Activated CD4-positive, alpha-beta memory T cell treated with anti-CD3 and anti-CD28 coated beads, Interleukin-2, amount 10 ng/mL, durations not matched to agents 7 days and 5 days (primary cell): ENCODE measurements around the gene CNNM3. TPM values are rescaled to one million over a fixed set of nuclear protein-coding genes. Genes with fewer than 3 reads are reported as not detected.

Experiments
- CTCF ChIA-PET: fragments of 350-600 bp; sonication (Branson Sonifier 250); formaldehyde crosslinking; loops from one replicate; lab custom pipeline; 2021; ENCODE audit warnings: antibody characterized with exemption, inconsistent platforms; lab: Charles Lee
- POLR2A ChIA-PET: fragments of 350-600 bp; sonication (Branson Sonifier 250); formaldehyde crosslinking; loops from one replicate; lab custom pipeline; 2021; ENCODE audit warnings: antibody characterized with exemption; lab: Charles Lee
- DNase-seq: peaks from one replicate; pipeline ENCODE4 v3.0.0-alpha.2; 2020
- H3K27ac Mint-ChIP-seq: one replicate; pipeline ENCODE4 v1.8.0; 2021; ENCODE audit warnings: mild to moderate bottlenecking, mixed read lengths
- H3K27me3 Mint-ChIP-seq: one replicate; pipeline ENCODE4 v1.8.0; 2021; ENCODE audit warnings: mixed read lengths
- H3K36me3 Mint-ChIP-seq: one replicate; pipeline ENCODE4 v1.8.0; 2021; ENCODE audit warnings: low read depth, mixed read lengths
- H3K4me1 Mint-ChIP-seq: one replicate; pipeline ENCODE4 v1.8.0; 2021; ENCODE audit warnings: mixed read lengths
- H3K4me3 Mint-ChIP-seq: one replicate; pipeline ENCODE4 v1.8.0; 2021; ENCODE audit warnings: mild to moderate bottlenecking, mixed read lengths
- H3K9me3 Mint-ChIP-seq: one replicate; pipeline ENCODE4 v1.8.0; 2021; ENCODE audit warnings: mixed read lengths
- total RNA-seq, 2 experiments: library from RNA; stranded (reverse); gene quantifications; one replicate each; pipeline ENCODE4 v1.2.3, GENCODE V29; 2021

The CNNM3 gene
- total RNA-seq, 2 experiments from 2014 or later = 26.6 to 28.5 TPM

DNA sequence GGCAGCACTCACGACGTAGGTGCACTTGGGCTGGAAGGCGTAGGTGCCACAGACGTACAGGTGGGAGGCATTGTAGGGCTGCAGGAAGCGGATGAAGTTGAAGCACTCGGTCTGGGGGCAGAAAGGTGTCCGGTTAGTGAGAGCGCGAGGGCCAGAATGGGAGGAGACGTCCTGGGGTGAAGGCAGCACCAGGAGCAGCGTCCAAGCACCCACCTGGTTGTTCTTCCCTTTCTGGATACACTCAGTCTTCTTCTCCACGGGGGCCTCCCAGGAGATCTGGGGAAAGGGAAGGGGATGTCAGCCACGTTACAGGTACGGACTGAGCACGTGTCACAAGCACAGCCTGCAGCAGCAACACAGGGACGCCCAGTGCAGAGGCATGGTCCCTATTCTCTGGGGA is 49.6 kb downstream of the CNNM3 start:
- Mint-ChIP-seq H3K4me3 (no peak overlapping the region), H3K9me3 (no peaks in the 10 kb centered on the region), H3K27ac (no peak overlapping the region), H3K4me1 (peaks cover 33% of the 10 kb centered on the region), H3K36me3 (peaks cover 28% of the 10 kb centered on the region), H3K27me3 (peaks cover 3% of the 10 kb centered on the region)
- DNase-seq = no peak
- ChIA-PET POLR2A (no interaction called here), CTCF (no interaction called here)

DNA sequence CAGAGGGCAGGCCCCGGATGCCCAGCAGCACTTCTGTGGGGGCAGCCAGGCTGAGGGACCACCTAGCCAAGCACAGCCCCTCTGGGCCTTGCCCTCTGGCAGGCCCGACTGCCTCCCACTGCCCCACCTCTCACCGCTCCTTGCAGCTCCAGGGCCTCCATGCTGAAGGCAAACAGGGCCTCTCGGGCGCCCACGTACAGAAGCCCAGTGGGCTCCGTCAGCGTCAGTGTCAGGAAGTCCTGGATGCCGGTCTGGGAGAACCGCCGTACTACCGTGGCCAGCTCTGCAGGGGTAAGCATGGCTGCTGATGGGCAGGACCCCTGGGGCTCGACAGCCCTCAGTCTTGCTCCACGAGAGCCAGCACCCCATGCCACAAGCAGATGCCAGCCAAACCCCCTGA is 50.1 kb downstream of the CNNM3 start:
- Mint-ChIP-seq H3K27me3 (peaks cover 7% of the 10 kb centered on the region), H3K27ac (no peak overlapping the region), H3K4me1 (peaks cover 37% of the 10 kb centered on the region), H3K9me3 (no peaks in the 10 kb centered on the region), H3K36me3 (peaks cover 27% of the 10 kb centered on the region), H3K4me3 (no peak overlapping the region)
- CTCF ChIA-PET = interaction anchor here (3.9 kb wide), 1 partner anchor 8 kb away, joined by 57 read pairs; the partner anchor contains the start of gene ANKRD39
- POLR2A ChIA-PET = interaction anchor here (1.4 to 3.7 kb wide), 2 partner anchors 9 to 48 kb away, joined by 3 to 43 read pairs; partner anchors contain the start of gene ANKRD39
- DNase-seq = no peak

GRCh38 chr2:96866586-96866985 is 50.5 kb downstream of the CNNM3 start:
- Mint-ChIP-seq H3K9me3 (no peaks in the 10 kb centered on the region), H3K27me3 (peaks cover 10% of the 10 kb centered on the region), H3K36me3 (peaks cover 23% of the 10 kb centered on the region), H3K4me3 (peak overlapping the region; percentile 82), H3K4me1 (peaks cover 40% of the 10 kb centered on the region), H3K27ac (peak overlapping the region; percentile 71)
- no peak for DNase-seq
- CTCF ChIA-PET = interaction anchor here (3.9 kb wide), 1 partner anchor 9 kb away, joined by 57 read pairs; the partner anchor contains the start of gene ANKRD39
- POLR2A ChIA-PET = interaction anchor here (1.4 to 3.7 kb wide), 3 partner anchors 9 to 86 kb away, joined by 3 to 43 read pairs (median 5); partner anchors contain the start of gene ANKRD39

- H3K4me3 Mint-ChIP-seq = peak overlapping the region; percentile 82
- no peak for DNase-seq
- no peaks in the 10 kb centered on the region for H3K9me3 Mint-ChIP-seq
- POLR2A ChIA-PET = interaction anchor here (1.4 to 3.7 kb wide), 6 partner anchors 10 to 87 kb away, joined by 3 to 43 read pairs (median 5); partner anchors contain the start of gene ANKRD39
- H3K27me3 Mint-ChIP-seq = peaks cover 10% of the 10 kb centered on the region
- CTCF ChIA-PET = interaction anchor here (3.9 kb wide), 1 partner anchor 10 kb away, joined by 57 read pairs; the partner anchor contains the start of gene ANKRD39
- peaks cover 40% of the 10 kb centered on the region for H3K4me1 Mint-ChIP-seq
- H3K36me3 Mint-ChIP-seq = peaks cover 19% of the 10 kb centered on the region
- peak overlapping the region; percentile 71 for H3K27ac Mint-ChIP-seq
These were observed 51.1 kb downstream of the CNNM3 start for GRCh38 chr2:96866986-96867755.

- peaks cover 40% of the 10 kb centered on the region for H3K4me1 Mint-ChIP-seq
- CTCF ChIA-PET = interaction anchor here (0.9 to 3.9 kb wide), 8 partner anchors 8 to 548 kb away, joined by 3 to 57 read pairs (median 8); partner anchors contain the start of genes ANKRD39 and CNNM3
- POLR2A ChIA-PET = interaction anchor here (0.6 to 3.7 kb wide), 13 partner anchors 8 to 245 kb away, joined by 3 to 43 read pairs (median 5); partner anchors contain the start of genes ANKRD36 and ANKRD39
- peaks cover 10% of the 10 kb centered on the region for H3K27me3 Mint-ChIP-seq
- peak overlapping the region; percentile 71 for H3K27ac Mint-ChIP-seq
- no peak for DNase-seq
- peak overlapping the region; percentile 82 for H3K4me3 Mint-ChIP-seq
- H3K9me3 Mint-ChIP-seq = no peaks in the 10 kb centered on the region
- H3K36me3 Mint-ChIP-seq = peaks cover 18% of the 10 kb centered on the region
These were observed 51.9 kb downstream of the CNNM3 start for GRCh38 chr2:96867756-96868554.

DNA sequence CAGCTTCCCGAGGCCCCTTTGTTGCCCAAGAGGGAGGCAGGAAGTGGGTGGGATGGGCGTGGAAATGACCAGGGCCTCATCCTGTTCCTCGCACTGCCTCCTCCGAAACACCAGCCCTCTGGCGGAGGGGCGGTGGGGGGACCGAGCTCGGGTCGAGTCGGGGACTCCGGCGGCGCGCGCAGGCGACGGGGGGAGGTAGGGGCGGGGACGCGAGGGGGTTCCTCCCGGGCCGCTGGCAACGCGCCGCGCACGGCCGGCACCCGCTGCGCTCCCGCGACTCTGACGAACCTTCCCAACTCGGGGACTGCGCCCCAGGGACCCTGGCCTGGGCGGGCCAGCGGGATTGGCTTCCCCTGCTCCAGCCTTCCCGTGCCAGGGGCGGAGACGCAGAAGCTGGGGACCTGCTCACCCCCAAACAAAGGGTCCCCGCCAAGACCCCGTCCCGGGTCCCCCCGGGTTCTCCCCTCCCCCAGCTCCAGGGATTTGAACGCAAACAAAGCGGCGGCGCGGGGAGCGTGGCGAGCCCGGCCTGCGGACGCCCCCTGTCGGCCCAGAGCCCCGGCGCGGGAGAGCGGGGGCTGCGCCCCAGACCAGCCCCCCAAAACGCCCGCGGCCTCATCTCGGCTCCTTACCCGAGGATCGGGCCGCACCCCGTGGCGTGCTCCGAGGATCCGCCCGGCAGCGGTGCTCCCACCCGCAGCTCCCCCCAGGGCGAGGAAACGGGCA is 52.6 kb downstream of the CNNM3 start:
- DNase-seq = peak; percentile 75
- CTCF ChIA-PET = interaction anchor here (0.6 to 3.9 kb wide), 9 partner anchors 8 to 549 kb away, joined by 3 to 57 read pairs (median 4); partner anchors contain the start of genes ANKRD39 and CNNM3
- H3K4me1 Mint-ChIP-seq = peaks cover 35% of the 10 kb centered on the region
- POLR2A ChIA-PET = interaction anchor here (0.6 to 3.7 kb wide), 13 partner anchors 8 to 244 kb away, joined by 3 to 43 read pairs (median 4); partner anchors contain the start of genes ANKRD36 and ANKRD39
- H3K9me3 Mint-ChIP-seq = no peaks in the 10 kb centered on the region
- peak overlapping the region; percentile 71 for H3K27ac Mint-ChIP-seq
- peak overlapping the region; percentile 82 for H3K4me3 Mint-ChIP-seq
- peaks cover 10% of the 10 kb centered on the region for H3K27me3 Mint-ChIP-seq
- peaks cover 13% of the 10 kb centered on the region for H3K36me3 Mint-ChIP-seq

DNA sequence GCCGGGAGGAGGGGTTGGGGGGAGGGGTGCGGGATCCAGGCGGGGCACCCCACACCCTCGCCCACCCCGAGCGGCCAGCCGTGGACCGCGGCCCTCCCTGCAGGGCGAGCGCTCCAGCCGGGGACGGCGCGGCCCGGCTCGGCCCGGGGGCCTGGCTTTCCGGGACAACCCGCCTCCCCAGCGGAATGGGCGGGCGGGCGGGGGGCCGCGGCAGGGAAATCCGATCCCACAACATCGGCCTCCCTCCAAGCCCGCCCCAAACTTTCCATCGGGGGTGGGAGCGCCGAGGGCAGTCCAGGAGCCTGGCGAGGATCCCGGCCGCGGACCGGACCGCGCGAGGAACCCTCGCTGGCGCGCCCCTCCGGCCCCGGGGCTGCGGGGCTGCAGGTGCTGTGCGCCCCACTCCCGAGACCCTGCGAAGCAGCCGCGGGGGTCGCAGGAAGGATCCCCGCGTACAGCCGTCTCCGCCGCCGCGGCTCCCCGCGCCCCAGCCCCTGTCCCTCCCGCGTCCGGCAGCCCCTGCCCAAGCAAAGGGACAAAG is 53.3 kb downstream of the CNNM3 start:
- DNase-seq = no peak
- peaks cover 37% of the 10 kb centered on the region for H3K4me1 Mint-ChIP-seq
- peaks cover 15% of the 10 kb centered on the region for H3K27me3 Mint-ChIP-seq
- ChIA-PET CTCF (interaction anchor here (0.6 to 3.9 kb wide), 8 partner anchors 8 to 93 kb away, joined by 3 to 57 read pairs (median 8); partner anchors contain the start of genes ANKRD39 and CNNM3), POLR2A (interaction anchor here (1.0 to 3.7 kb wide), 10 partner anchors 9 to 244 kb away, joined by 3 to 43 read pairs (median 4); partner anchors contain the start of genes ANKRD36 and ANKRD39)
- H3K9me3 Mint-ChIP-seq = no peaks in the 10 kb centered on the region
- peak overlapping the region; percentile 79 for H3K4me3 Mint-ChIP-seq
- H3K27ac Mint-ChIP-seq = no peak overlapping the region
- H3K36me3 Mint-ChIP-seq = peaks cover 13% of the 10 kb centered on the region

GRCh38 chr2:96869822-96870625 is 54.0 kb downstream of the CNNM3 start, which contains the start of gene SEMA4C:
SEMA4C (minus strand) TSS chr2:96870080; CDS start chr2:96867886, 2,194 bp downstream.
- POLR2A ChIA-PET = interaction anchor here (0.6 to 3.7 kb wide), 9 partner anchors 12 to 243 kb away, joined by 3 to 43 read pairs (median 7); partner anchors contain the start of genes ANKRD36 and ANKRD39
- DNase-seq = peak; percentile 57
- Mint-ChIP-seq H3K27ac (peak within 1 kb of the TSS; percentile 75), H3K4me3 (peak within 1 kb of the TSS; percentile 79), H3K27me3 (peaks cover 15% of the 10 kb centered on the region), H3K9me3 (no peaks in the 10 kb centered on the region), H3K4me1 (peaks cover 38% of the 10 kb centered on the region), H3K36me3 (peaks cover 9% of the 10 kb centered on the region)
- CTCF ChIA-PET = interaction anchor here (1.2 to 3.9 kb wide), 6 partner anchors 12 to 85 kb away, joined by 4 to 57 read pairs (median 10); partner anchors contain the start of gene ANKRD39

GRCh38 chr2:96870626-96871255 is 54.7 kb downstream of the CNNM3 start:
- POLR2A ChIA-PET = interaction anchor here (0.6 to 1.7 kb wide), 4 partner anchors 13 to 91 kb away, joined by 4 to 14 read pairs (median 6); partner anchors contain the start of gene ANKRD39
- DNase-seq = peak; percentile 71
- Mint-ChIP-seq H3K27ac (peak overlapping the region; percentile 75), H3K4me3 (peak overlapping the region; percentile 79), H3K4me1 (peaks cover 36% of the 10 kb centered on the region), H3K27me3 (peaks cover 15% of the 10 kb centered on the region), H3K9me3 (no peaks in the 10 kb centered on the region), H3K36me3 (peaks cover 6% of the 10 kb centered on the region)
- CTCF ChIA-PET = interaction anchor here (1.2 to 2.5 kb wide), 5 partner anchors 13 to 84 kb away, joined by 4 to 16 read pairs (median 4); partner anchors contain the start of gene ANKRD39
